WI38 (cell line): ENCODE results near the gene TEX10.

Experiments used
- H3K4me3 ChIP-seq: 2 replicates; pipeline ENCODE4 v1.5.1; 2011; ENCODE audit warnings: low read depth, mild to moderate bottlenecking, control low read depth, low read length
- CTCF ChIP-seq: IDR thresholded peaks from 2 replicates; pipeline ENCODE4 v1.5.1; 2012; ENCODE audit warnings: low read depth, mild to moderate bottlenecking, control low read depth, low read length

TEX10 gene

GRCh38 chr9:100379862-100380261 lies 27.1 kb upstream of the TEX10 start:
- TF ChIP-seq CTCF: no peak
- H3K4me3 ChIP-seq: no peak overlapping the region

GRCh38 chr9:100377015-100377414 lies 24.3 kb upstream of the TEX10 start:
- H3K4me3 ChIP-seq: no peak overlapping the region
- TF ChIP-seq CTCF: no peak

- no peak for TF ChIP-seq CTCF
- H3K4me3 ChIP-seq: no peak overlapping the region
These were observed 22.9 kb upstream of the TEX10 start for GRCh38 chr9:100375658-100376057.

- no peak for TF ChIP-seq CTCF
- no peak overlapping the region for H3K4me3 ChIP-seq
These were observed 19.9 kb upstream of the TEX10 start for GRCh38 chr9:100372648-100373047.

- TF ChIP-seq CTCF: no peak
- H3K4me3 ChIP-seq: no peak overlapping the region
These were observed 17.5 kb upstream of the TEX10 start for GRCh38 chr9:100370064-100370723.

GRCh38 chr9:100368672-100369071 lies 15.9 kb upstream of the TEX10 start:
- TF ChIP-seq CTCF: no peak
- no peak overlapping the region for H3K4me3 ChIP-seq

- no peak for TF ChIP-seq CTCF
These were observed 13.4 kb upstream of the TEX10 start for GRCh38 chr9:100366121-100366520.

More at GRCh38 chr9:100366121-100366520, 13.4 kb upstream of the TEX10 start:
- no peak overlapping the region for H3K4me3 ChIP-seq
